ENCODE results near the gene PALM.

The PALM gene

GRCh38 chr19:755063-755462, 46.3 kb downstream of the PALM start:
- H3K27ac ChIP-seq, result no peak overlapping the region
- no peak for TF ChIP-seq CTCF (conservative IDR thresholded peaks at IDR 0.05)

GRCh38 chr19:756236-756635, 47.5 kb downstream of the PALM start:
- TF ChIP-seq CTCF (conservative IDR thresholded peaks at IDR 0.05) (no peak), ZFX (IDR thresholded peaks at IDR 0.05) (no peak)
- H3K27ac ChIP-seq, result no peak overlapping the region

GRCh38 chr19:756821-757688, 48.3 kb downstream of the PALM start:
- no peak overlapping the region for H3K27ac ChIP-seq
- no peak for TF ChIP-seq CTCF (conservative IDR thresholded peaks at IDR 0.05)
- no peak for TF ChIP-seq ZFX (IDR thresholded peaks at IDR 0.05)

- no peak for TF ChIP-seq ZFX (IDR thresholded peaks at IDR 0.05)
- TF ChIP-seq CTCF (conservative IDR thresholded peaks at IDR 0.05), result no peak
- no peak overlapping the region for H3K27ac ChIP-seq
These were observed 49.3 kb downstream of the PALM start for GRCh38 chr19:757811-758668.

GRCh38 chr19:763181-763580, 54.4 kb downstream of the PALM start:
- TF ChIP-seq CTCF (conservative IDR thresholded peaks at IDR 0.05), result no peak
- no peak for TF ChIP-seq ZFX (IDR thresholded peaks at IDR 0.05)
- H3K27ac ChIP-seq, result no peak overlapping the region

GRCh38 chr19:763869-764268, 55.1 kb downstream of the PALM start:
- no peak overlapping the region for H3K27ac ChIP-seq
- no peak for TF ChIP-seq CTCF (conservative IDR thresholded peaks at IDR 0.05)
- TF ChIP-seq ZFX (IDR thresholded peaks at IDR 0.05), result no peak

- no peak overlapping the region for H3K27ac ChIP-seq
- no peak for TF ChIP-seq CTCF (conservative IDR thresholded peaks at IDR 0.05)
- no peak for TF ChIP-seq ZFX (IDR thresholded peaks at IDR 0.05)
These were observed 55.6 kb downstream of the PALM start for GRCh38 chr19:764301-764700.

Measured in C4-2B (cell line).